ENCODE measurements around the gene ZCCHC8. TPM values are rescaled to one million over a fixed set of nuclear protein-coding genes. Genes with fewer than 3 reads are reported as not detected.

ZCCHC8 gene
- total and polyA plus RNA-seq, 2 of the 4 experiments (the other 2 are of a cell fraction): 9.5 to 12.7 TPM

DNA sequence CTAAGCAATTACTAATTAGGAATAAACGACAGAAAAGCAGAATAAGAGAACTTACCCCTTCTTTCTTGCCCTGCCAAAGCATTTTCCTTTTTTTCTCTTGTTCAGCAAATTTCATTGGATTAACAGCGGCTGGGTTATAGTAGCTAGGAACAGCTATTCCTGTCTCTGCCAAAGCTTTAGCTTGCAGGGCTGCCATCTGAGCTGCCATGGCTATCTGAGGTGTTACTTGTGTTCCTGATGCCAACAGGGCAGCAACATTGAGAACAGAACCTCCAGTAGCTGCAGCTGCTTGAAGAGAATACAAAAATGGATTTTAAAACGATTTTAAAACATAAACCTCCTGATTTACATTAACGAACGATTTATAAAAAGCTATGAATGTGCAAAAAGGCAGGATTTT, 7.4 kb upstream of the ZCCHC8 start:
- H3K4me2 ChIP-seq (ENCODE audit: low read depth, low read length): no peak overlapping the region

More for the DNA sequence above, 7.4 kb upstream of the ZCCHC8 start:
- no peak overlapping the region for H3K4ac ChIP-seq (ENCODE audit: low read depth, low read length)
- no peak overlapping the region for H4K91ac ChIP-seq (ENCODE audit: insufficient read depth, low read depth, low read length)
- no peak overlapping the region for H2BK5ac ChIP-seq (ENCODE audit: low read depth, low read length, poor library complexity, severe bottlenecking)
- DNase-seq (no peak), ATAC-seq (ENCODE audit: low read depth) (no peak)
- ChIA-PET POLR2A (ENCODE audit: unreplicated experiment) (no interaction called here), CTCF (no interaction called here)
- H3K56ac ChIP-seq (ENCODE audit: extremely low read depth, insufficient read depth, low read length): no peak overlapping the region
- H3K4me3 ChIP-seq (ENCODE audit: insufficient read depth, low read depth, low read length): no peak overlapping the region
- H2AK9ac ChIP-seq (replicated peaks; ENCODE audit: low read depth, low read length, poor library complexity): no peak overlapping the region
- H2AK5ac ChIP-seq (ENCODE audit: low read depth, low read length): no peak overlapping the region
- intact Hi-C loops (cut with micrococcal nuclease): no loop called here
- no peak overlapping the region for H3K14ac ChIP-seq (replicated peaks; ENCODE audit: low read depth, low read length)
- no peak overlapping the region for H2AFZ ChIP-seq (replicated peaks; ENCODE audit: low read length, poor library complexity)
- H4K20me1 ChIP-seq (ENCODE audit: insufficient read depth, low read length): peaks cover 65% of the 10 kb centered on the region
- in situ Hi-C loops (cut with MboI; ENCODE audit: low sequenced_read_pairs): no loop called here
- no peaks in the 10 kb centered on the region for H3K9me3 ChIP-seq (ENCODE audit: control insufficient read depth, insufficient read depth, low read length)
- 0 out of 2 replicates have a peak, but pooled peaks cover 2% of the 10 kb centered on the region for H3K9me1 ChIP-seq (ENCODE audit: insufficient read depth, low read length)
- no peak for TF ChIP-seq RFX5 (IDR thresholded peaks at IDR 0.05; ENCODE audit: low read depth, low read length)
- TF ChIP-seq POLR2A (IDR thresholded peaks at IDR 0.05; ENCODE audit: low read depth, low read length): no peak
- TF ChIP-seq RCOR1 (IDR thresholded peaks at IDR 0.05; ENCODE audit: insufficient replicate concordance, low read length): no peak
- no peak for TF ChIP-seq CEBPB (IDR thresholded peaks at IDR 0.05; ENCODE audit: low read depth, low read length)
- no peak overlapping the region for H4K8ac ChIP-seq (ENCODE audit: low read depth in 2 of 2, low read length in 2 of 2)
- no peak overlapping the region for H3K23ac ChIP-seq (ENCODE audit: low read depth, low read length)
- no peak overlapping the region for H3K27ac ChIP-seq (ENCODE audit: insufficient read depth, low read length)
- WGBS, 2 experiments (ENCODE audit: extremely low coverage in 2 of 2, insufficient read length in 1 of 2): no CpG with 5 or more reads among the region's 5 CpGs
- no peak overlapping the region for H3K18ac ChIP-seq (ENCODE audit: low read depth, low read length)
- no peaks in the 10 kb centered on the region for H3K27me3 ChIP-seq (ENCODE audit: control insufficient read depth, insufficient read depth, low read length)
- no peak overlapping the region for H4K5ac ChIP-seq (ENCODE audit: low read depth, low read length)
- peaks cover 24 to 38% of the 10 kb centered on the region in 2 experiments for H3K79me1 ChIP-seq (ENCODE audit: low read depth in 1 of 2, low read length in 2 of 2)
- no peak overlapping the region for H2BK120ac ChIP-seq (ENCODE audit: low read depth, low read length)
- no peak overlapping the region for H3K9ac ChIP-seq (ENCODE audit: low read depth, low read length)
- no peak overlapping the region for H2BK15ac ChIP-seq (ENCODE audit: low read depth, low read length)
- H3K4me1 ChIP-seq (ENCODE audit: control insufficient read depth, insufficient read depth, low read length): no peaks in the 10 kb centered on the region
- peaks cover 71% of the 10 kb centered on the region for H3K36me3 ChIP-seq (ENCODE audit: control insufficient read depth, insufficient read depth, low read length)
- dilution Hi-C loops (cut with HindIII; ENCODE audit: low sequenced_read_pairs, unreplicated experiment): no loop called here
- BruUV-seq (replicated peaks): no TSS peak
- H2BK20ac ChIP-seq (ENCODE audit: low read depth, low read length): no peak overlapping the region

Measured in IMR-90 (cell line).